SK-N-MC (cell line): ENCODE measurements around the gene AFAP1.
A peak's percentile ranks its signal among the peaks of the same experiment; 100 is the strongest.

Experiments
- DNase-seq: peaks from one replicate; pipeline ENCODE4 v3.0.0-alpha.2; 2011; ENCODE audit warnings: low read depth, low spot score
- H3K27ac ChIP-seq: fragments of 200-600 bp; sonication (generic); 2 replicates; pipeline ENCODE4 v1.5.1; 2016; ENCODE audit warnings: mixed run types
- H3K36me3 ChIP-seq: fragments of 200-600 bp; sonication (generic); 2 replicates; pipeline ENCODE4 v1.6.1; 2017; ENCODE audit warnings: antibody characterized with exemption, low read length, mixed read lengths; ENCODE audit not compliant: insufficient read depth
- H3K4me3 ChIP-seq: fragments of 200-600 bp; sonication (generic); 2 replicates; pipeline ENCODE4 v1.5.1; 2016
- H3K9ac ChIP-seq: fragments of 200-600 bp; sonication (generic); 2 replicates; pipeline ENCODE4 v1.8.0; 2017; ENCODE audit warnings: mixed run types, mixed read lengths; ENCODE audit not compliant: insufficient read length
- H3K9me3 ChIP-seq: fragments of 200-600 bp; sonication (generic); 2 replicates; pipeline ENCODE4 v1.6.1; 2017; ENCODE audit warnings: low read depth, mild to moderate bottlenecking, antibody characterized with exemption, low read length, moderate library complexity, mixed read lengths
- EZH2 ChIP-seq: fragments of 200-600 bp; sonication (generic); IDR thresholded peaks from one replicate; pipeline ENCODE4 v1.6.1; 2017; ENCODE audit warnings: antibody characterized with exemption
- FOXP2 ChIP-seq: optimal IDR thresholded peaks from 2 replicates; pipeline ENCODE3; 2011; ENCODE audit warnings: mild to moderate bottlenecking, moderate library complexity; ENCODE audit not compliant: insufficient read depth; ENCODE audit errors: extremely low read length, control extremely low read depth
- POLR2AphosphoS5 ChIP-seq: IDR thresholded peaks from 2 replicates; pipeline ENCODE4 v1.6.1; 2012; ENCODE audit warnings: mild to moderate bottlenecking, low read depth, low read length, borderline replicate concordance

AFAP1 gene

GRCh38 chr4:7912826-7913225 lies 26.8 kb downstream of the AFAP1 start:
- no peak for DNase-seq
- Histone ChIP-seq H3K36me3 (no peaks in the 10 kb centered on the region), H3K4me3 (no peak overlapping the region), H3K9ac (no peak overlapping the region), H3K27ac (no peak overlapping the region), H3K9me3 (no peaks in the 10 kb centered on the region)
- no peak for TF ChIP-seq POLR2AphosphoS5

DNA sequence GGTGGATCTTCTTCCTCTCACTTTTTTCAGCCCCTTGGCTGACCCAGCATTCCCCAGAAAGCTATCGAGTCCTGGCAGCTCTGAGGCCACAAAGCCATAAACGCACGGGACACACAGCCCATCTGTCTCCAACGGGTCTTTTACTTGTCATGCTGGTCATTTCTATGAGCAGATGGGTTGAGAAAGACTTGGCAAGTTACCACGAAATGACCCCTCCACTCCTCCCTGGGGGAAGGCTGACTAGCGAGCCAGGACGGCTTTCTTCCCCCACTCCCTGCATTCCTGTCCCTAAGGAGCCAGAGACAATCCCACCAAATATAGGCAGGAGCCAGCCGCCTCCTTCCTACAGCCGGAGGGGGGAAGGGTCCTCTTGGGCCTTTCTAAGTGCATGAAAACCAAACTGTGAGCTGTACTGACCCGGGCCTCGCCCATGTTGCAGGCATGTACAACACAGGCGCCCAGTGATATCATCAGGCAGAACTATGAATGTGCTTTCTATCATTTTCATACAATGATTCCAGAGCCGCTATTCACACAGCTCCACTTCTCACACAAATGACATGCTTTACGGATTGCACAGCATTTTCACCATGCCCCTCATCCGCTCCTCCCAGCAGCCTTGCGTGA lies 28.6 kb downstream of the AFAP1 start:
- Histone ChIP-seq H3K36me3 (no peaks in the 10 kb centered on the region), H3K9me3 (no peaks in the 10 kb centered on the region), H3K4me3 (no peak overlapping the region), H3K9ac (no peak overlapping the region), H3K27ac (no peak overlapping the region)
- DNase-seq: no peak
- TF ChIP-seq POLR2AphosphoS5 (no peak), FOXP2 (no peak), EZH2 (no peak)

DNA sequence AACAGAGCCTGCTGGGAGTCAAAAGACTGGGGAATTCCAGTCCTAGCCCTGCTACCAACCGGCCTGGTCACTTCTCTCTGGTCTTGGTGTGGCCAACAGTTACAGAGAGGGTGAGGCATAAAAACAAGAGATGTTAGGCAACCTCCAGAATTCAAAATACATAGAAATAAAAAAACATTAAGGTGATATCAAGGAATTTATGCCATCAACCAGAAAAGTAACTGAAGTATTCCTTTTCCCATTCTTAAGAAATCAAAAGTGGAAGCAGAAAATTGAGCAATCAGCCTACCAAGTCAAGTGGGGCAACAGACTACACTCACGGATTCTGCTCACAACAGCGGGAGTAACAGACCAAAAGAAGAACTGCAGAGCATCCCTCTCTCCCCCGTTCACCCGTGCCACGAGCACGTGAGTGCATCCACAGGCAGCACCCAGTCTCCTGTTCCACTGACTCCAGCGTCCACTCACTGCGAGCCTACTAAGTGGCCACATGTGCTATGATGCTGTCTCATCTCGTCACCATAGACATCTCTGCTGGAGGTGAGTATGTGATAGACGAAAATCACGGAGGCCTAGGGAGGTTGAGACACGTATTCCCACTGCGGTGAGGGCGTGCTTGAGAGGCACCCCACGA lies 29.3 kb downstream of the AFAP1 start:
- no peak for DNase-seq
- no peak overlapping the region for H3K27ac ChIP-seq
- no peaks in the 10 kb centered on the region for H3K9me3 ChIP-seq
- TF ChIP-seq EZH2 (no peak), FOXP2 (no peak), POLR2AphosphoS5 (no peak)
- H3K4me3 ChIP-seq: no peak overlapping the region
- no peak overlapping the region for H3K9ac ChIP-seq
- H3K36me3 ChIP-seq: no peaks in the 10 kb centered on the region

GRCh38 chr4:7909463-7910262 lies 30.0 kb downstream of the AFAP1 start:
- no peak overlapping the region for H3K9ac ChIP-seq
- no peak for DNase-seq
- no peaks in the 10 kb centered on the region for H3K9me3 ChIP-seq
- H3K27ac ChIP-seq: no peak overlapping the region
- H3K4me3 ChIP-seq: no peak overlapping the region
- no peaks in the 10 kb centered on the region for H3K36me3 ChIP-seq
- TF ChIP-seq POLR2AphosphoS5 (no peak), FOXP2 (no peak), EZH2 (no peak)

- TF ChIP-seq FOXP2: no peak
- DNase-seq: no peak
- Histone ChIP-seq H3K27ac (no peak overlapping the region), H3K9ac (no peak overlapping the region), H3K36me3 (no peaks in the 10 kb centered on the region), H3K4me3 (no peak overlapping the region), H3K9me3 (no peaks in the 10 kb centered on the region)
These were observed 31.0 kb downstream of the AFAP1 start for GRCh38 chr4:7908668-7909067.

DNA sequence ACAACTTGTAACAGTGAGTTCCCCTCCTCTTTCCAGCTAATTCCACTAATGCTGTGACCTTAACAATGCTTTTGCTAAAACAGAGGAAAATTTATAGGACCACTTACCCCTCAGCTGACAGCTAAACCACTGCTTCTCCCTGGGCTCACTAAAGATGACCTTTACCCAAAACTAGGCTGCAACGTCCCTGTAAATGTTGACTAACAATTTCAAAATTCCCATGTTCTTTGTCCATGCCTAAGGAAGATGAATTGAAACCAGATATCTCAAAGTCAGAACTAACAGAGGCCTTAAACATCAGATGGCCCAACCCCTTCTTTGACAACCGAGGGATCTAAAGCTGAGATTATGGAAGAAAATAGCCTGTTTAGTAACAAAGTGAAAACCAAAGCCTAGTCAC lies 32.5 kb downstream of the AFAP1 start:
- DNase-seq: no peak

GRCh38 chr4:7906171-7906701 lies 33.4 kb downstream of the AFAP1 start:
- H3K36me3 ChIP-seq: no peaks in the 10 kb centered on the region
- no peaks in the 10 kb centered on the region for H3K9me3 ChIP-seq
- peak overlapping the region; percentile 15 for H3K9ac ChIP-seq
- peak overlapping the region; percentile 97 for H3K27ac ChIP-seq
- no peak for DNase-seq
- peak overlapping the region; percentile 67 for H3K4me3 ChIP-seq
- no peak for TF ChIP-seq EZH2
- TF ChIP-seq FOXP2: no peak
- no peak for TF ChIP-seq POLR2AphosphoS5

More for the DNA sequence above, 32.5 kb downstream of the AFAP1 start:
- Histone ChIP-seq H3K4me3 (no peak overlapping the region), H3K36me3 (no peaks in the 10 kb centered on the region), H3K9ac (no peak overlapping the region), H3K27ac (peak overlapping the region; percentile 62; the same call in 1 of the 2 replicates), H3K9me3 (no peaks in the 10 kb centered on the region)
- TF ChIP-seq FOXP2 (no peak), POLR2AphosphoS5 (no peak), EZH2 (no peak)
